Measurements from ENCODE around the gene MICAL2. TPM values are rescaled to one million over a fixed set of nuclear protein-coding genes. Genes with fewer than 3 reads are reported as not detected.

MICAL2 gene
- total RNA-seq, 4 donors from 2014 or later, result 196 to 550 (median 237) TPM

- Histone ChIP-seq H3K9me3 (no peaks in the 10 kb centered on the region), H3K27ac (peak overlapping the region in 1 of 4 donors; percentile 80), H3K4me3 (no peak overlapping the region), H3K36me3 (peaks cover 0 to 40% of the 10 kb centered on the region in 2 donors), H3K4me1 (peaks cover 11 to 43% (median 15%) of the 10 kb centered on the region in 3 donors), H3K27me3 (no peaks in the 10 kb centered on the region)
- TF ChIP-seq POLR2AphosphoS5 (IDR thresholded peaks at IDR 0.05) (no peak), POLR2A (IDR thresholded peaks at IDR 0.05) (no peak), EP300 (IDR thresholded peaks at IDR 0.05) (no peak)
- TF ChIP-seq, protein P1, sequence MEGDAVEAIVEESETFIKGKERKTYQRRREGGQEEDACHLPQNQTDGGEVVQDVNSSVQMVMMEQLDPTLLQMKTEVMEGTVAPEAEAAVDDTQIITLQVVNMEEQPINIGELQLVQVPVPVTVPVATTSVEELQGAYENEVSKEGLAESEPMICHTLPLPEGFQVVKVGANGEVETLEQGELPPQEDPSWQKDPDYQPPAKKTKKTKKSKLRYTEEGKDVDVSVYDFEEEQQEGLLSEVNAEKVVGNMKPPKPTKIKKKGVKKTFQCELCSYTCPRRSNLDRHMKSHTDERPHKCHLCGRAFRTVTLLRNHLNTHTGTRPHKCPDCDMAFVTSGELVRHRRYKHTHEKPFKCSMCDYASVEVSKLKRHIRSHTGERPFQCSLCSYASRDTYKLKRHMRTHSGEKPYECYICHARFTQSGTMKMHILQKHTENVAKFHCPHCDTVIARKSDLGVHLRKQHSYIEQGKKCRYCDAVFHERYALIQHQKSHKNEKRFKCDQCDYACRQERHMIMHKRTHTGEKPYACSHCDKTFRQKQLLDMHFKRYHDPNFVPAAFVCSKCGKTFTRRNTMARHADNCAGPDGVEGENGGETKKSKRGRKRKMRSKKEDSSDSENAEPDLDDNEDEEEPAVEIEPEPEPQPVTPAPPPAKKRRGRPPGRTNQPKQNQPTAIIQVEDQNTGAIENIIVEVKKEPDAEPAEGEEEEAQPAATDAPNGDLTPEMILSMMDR (IDR thresholded peaks at IDR 0.05), result no peak
- WGBS, 2 donors (ENCODE audit: low coverage in 1 of 2), result 95 to 96% methylated on average over 7 of the region's 7 CpGs
- no peak for ATAC-seq
Measured at GRCh38 chr11:12202661-12203310, 92.4 kb downstream of the MICAL2 start.

DNA sequence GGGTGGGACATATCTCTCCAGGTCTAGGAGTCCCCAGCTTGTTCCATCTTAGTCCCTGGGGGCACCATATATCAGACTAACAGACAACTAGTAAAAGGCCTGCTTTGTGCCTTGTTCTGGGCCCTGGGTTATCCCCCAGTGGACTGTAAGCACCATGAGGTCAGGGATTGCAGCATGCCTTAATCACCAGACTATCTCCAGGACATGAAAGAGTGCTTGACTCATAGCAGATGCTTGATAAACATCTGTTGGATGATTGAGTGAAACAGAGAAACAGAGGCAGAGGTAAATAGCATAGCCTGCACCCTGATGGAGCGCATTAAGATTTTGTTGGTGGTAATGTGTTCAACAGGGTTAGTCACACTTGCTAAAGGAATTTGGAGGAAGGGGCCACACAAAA is 94.1 kb downstream of the MICAL2 start:
- peaks cover 0 to 50% of the 10 kb centered on the region in 2 donors for H3K36me3 ChIP-seq
- TF ChIP-seq POLR2AphosphoS5 (IDR thresholded peaks at IDR 0.05) (no peak), POLR2A (IDR thresholded peaks at IDR 0.05) (no peak), EP300 (IDR thresholded peaks at IDR 0.05) (no peak)
- TF ChIP-seq, protein P1 (IDR thresholded peaks at IDR 0.05), result no peak
- peak overlapping the region in 1 of 4 donors; percentile 30 for H3K27ac ChIP-seq
- peaks cover 11 to 33% (median 15%) of the 10 kb centered on the region in 3 donors for H3K4me1 ChIP-seq
- WGBS, 2 donors (ENCODE audit: low coverage in 1 of 2), result 100% methylated on average over 1 of the region's 1 CpG; no CpG with 5 or more reads in 1 of the 2 donors
- H3K9me3 ChIP-seq, result no peaks in the 10 kb centered on the region
- H3K27me3 ChIP-seq, result no peaks in the 10 kb centered on the region
- H3K4me3 ChIP-seq, result no peak overlapping the region
- no peak for ATAC-seq

DNA sequence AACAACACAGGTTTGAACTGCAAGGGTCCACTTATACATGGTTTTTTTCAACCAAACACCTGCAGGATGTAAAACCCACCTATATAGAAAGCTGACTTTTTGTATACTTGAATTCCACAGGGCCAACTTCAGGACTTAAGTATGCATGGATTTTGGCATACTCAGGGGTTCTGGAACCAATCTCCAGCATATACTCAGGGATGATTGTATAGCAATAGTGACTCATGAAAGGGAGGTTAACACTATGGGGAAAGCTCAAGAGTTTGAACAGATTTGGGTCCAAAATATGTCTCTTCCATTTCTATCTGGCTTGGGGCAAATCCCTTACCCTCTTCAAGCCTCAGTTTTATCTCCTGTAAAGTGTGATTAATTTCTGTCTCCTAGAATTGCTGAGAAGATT is 94.9 kb downstream of the MICAL2 start:
- peaks cover 0 to 52% of the 10 kb centered on the region in 2 donors for H3K36me3 ChIP-seq
- H3K4me3 ChIP-seq, result no peak overlapping the region
- H3K27ac ChIP-seq, result no peak overlapping the region
- no peaks in the 10 kb centered on the region for H3K9me3 ChIP-seq
- H3K4me1 ChIP-seq, result peaks cover 10 to 33% (median 11%) of the 10 kb centered on the region in 3 donors
- ATAC-seq, result no peak
- no peaks in the 10 kb centered on the region for H3K27me3 ChIP-seq
- TF ChIP-seq POLR2AphosphoS5 (IDR thresholded peaks at IDR 0.05) (no peak), POLR2A (IDR thresholded peaks at IDR 0.05) (no peak)
- TF ChIP-seq, protein P1 (IDR thresholded peaks at IDR 0.05), result no peak

DNA sequence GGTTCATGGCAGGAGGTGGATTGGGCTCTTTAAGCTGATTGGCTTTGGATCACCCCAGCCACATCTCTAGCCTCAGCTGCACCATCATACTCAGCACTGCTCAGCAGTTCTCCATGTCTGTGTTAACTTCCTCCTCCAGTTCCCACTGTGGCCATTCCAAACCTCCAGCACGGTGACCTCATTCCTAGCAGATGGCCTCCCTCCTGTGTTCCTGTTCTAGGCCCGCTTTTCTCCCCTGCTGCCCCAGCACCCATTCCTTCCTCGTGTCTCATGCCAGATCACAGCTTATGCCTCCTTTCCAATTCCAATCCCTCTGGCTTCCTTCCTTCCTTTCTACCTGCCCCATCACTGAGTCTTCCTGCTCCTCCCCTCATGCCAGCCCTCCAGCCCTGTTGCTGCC is 96.1 kb downstream of the MICAL2 start:
- Histone ChIP-seq H3K27me3 (no peaks in the 10 kb centered on the region), H3K27ac (peak overlapping the region in 2 of 4 donors; percentile 12 to 15), H3K4me3 (no peak overlapping the region), H3K4me1 (peaks cover 0 to 24% (median 0%) of the 10 kb centered on the region in 3 donors), H3K36me3 (peaks cover 0 to 57% of the 10 kb centered on the region in 2 donors), H3K9me3 (no peaks in the 10 kb centered on the region)
- no peak for ATAC-seq
- no peak for TF ChIP-seq POLR2AphosphoS5 (IDR thresholded peaks at IDR 0.05)
- TF ChIP-seq, protein P1 (IDR thresholded peaks at IDR 0.05), result no peak
- WGBS, 2 donors (ENCODE audit: low coverage in 1 of 2), result 89 to 100% methylated on average over 1 to 3 of the region's 3 CpGs
